ENCODE results near the gene RYR2. TPM values are rescaled to one million over a fixed set of nuclear protein-coding genes. Genes with fewer than 3 reads are reported as not detected.

RYR2 gene
- total and polyA plus RNA-seq, 9 of the 15 experiments (the other 6 are each of a cell fraction or from before 2014, with no cell fraction given): 0.03 to 0.42 (median 0.14) TPM

- POLR2A ChIA-PET: interaction anchor here (0.7 kb wide), 1 partner anchor 8 kb away, joined by 3 read pairs; no protein-coding TSS in a partner anchor
- DNase-seq (ENCODE audit: extremely low read depth in 1 of 4, low spot score in 3 of 4) (no peak), ATAC-seq (no peak), FAIRE-seq (no peak)
- H3K36me3 ChIP-seq (ENCODE audit: control insufficient read depth, insufficient read depth, low read length): no peaks in the 10 kb centered on the region
- no peak overlapping the region for H3K4me3 ChIP-seq
- CTCF ChIA-PET (ENCODE audit: low intra/inter-chr PET ratio): no interaction called here
- no peaks in the 10 kb centered on the region for H3K4me1 ChIP-seq (replicated peaks in 1 of 2; ENCODE audit: control insufficient read depth in 2 of 2, insufficient read depth in 2 of 2, low read length in 2 of 2)
- WGBS (ENCODE audit: insufficient coverage, low coverage, missing lambda C conversion rate): 1% methylated on average over 5 of the region's 5 CpGs
- H3K9ac ChIP-seq (ENCODE audit: insufficient read depth in 1 of 2, low read depth in 2 of 2, low read length in 2 of 2): no peak overlapping the region
- no peaks in the 10 kb centered on the region for H3K27me3 ChIP-seq (ENCODE audit: control insufficient read depth in 2 of 2, insufficient read depth in 2 of 2, low read length in 2 of 2)
- H3K9me1 ChIP-seq (ENCODE audit: control insufficient read depth, insufficient read depth, low read length): no peaks in the 10 kb centered on the region
- H3K27ac ChIP-seq (ENCODE audit: extremely low read depth, low read depth, low read length): no peak overlapping the region
- H3K4me2 ChIP-seq (ENCODE audit: insufficient read depth, low read length): no peak overlapping the region
- H3K9me3 ChIP-seq (replicated peaks; ENCODE audit: control insufficient read depth, insufficient read depth, low read depth, low read length): peaks cover 4% of the 10 kb centered on the region
- no peaks in the 10 kb centered on the region for H3K79me2 ChIP-seq (ENCODE audit: control insufficient read depth, insufficient read depth, low read length)
- in situ Hi-C loops (cut with MboI) (no loop called here), intact Hi-C loops (cut with micrococcal nuclease) (loop anchor here (5.0 kb wide), 1 partner anchor 542 kb away; no protein-coding TSS in a partner anchor)
- TF ChIP-seq, protein P1, sequence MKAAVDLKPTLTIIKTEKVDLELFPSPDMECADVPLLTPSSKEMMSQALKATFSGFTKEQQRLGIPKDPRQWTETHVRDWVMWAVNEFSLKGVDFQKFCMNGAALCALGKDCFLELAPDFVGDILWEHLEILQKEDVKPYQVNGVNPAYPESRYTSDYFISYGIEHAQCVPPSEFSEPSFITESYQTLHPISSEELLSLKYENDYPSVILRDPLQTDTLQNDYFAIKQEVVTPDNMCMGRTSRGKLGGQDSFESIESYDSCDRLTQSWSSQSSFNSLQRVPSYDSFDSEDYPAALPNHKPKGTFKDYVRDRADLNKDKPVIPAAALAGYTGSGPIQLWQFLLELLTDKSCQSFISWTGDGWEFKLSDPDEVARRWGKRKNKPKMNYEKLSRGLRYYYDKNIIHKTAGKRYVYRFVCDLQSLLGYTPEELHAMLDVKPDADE (conservative IDR thresholded peaks at IDR 0.05; ENCODE audit: control insufficient read depth, low read depth, low read length): no peak
- TF ChIP-seq ZNF785 (CRISPR knock-in tag; IDR thresholded peaks at IDR 0.05): no peak
- TF ChIP-seq CEBPG (CRISPR knock-in tag; IDR thresholded peaks at IDR 0.05): no peak
- no peak for TF ChIP-seq CEBPG (tag; conservative IDR thresholded peaks at IDR 0.05 in 1 of 2, IDR thresholded peaks at IDR 0.05 in 1 of 2)
- TF ChIP-seq FUS (optimal IDR thresholded peaks at IDR 0.05; ENCODE audit: low read depth, low read length): no peak
- TF ChIP-seq ZNF766 (CRISPR knock-in tag; conservative IDR thresholded peaks at IDR 0.05): no peak
- TF ChIP-seq ZNF282 (CRISPR knock-in tag; IDR thresholded peaks at IDR 0.05): no peak
- no peak for TF ChIP-seq HMG20B (CRISPR knock-in tag; IDR thresholded peaks at IDR 0.05)
- no peak for TF ChIP-seq ARID2 (IDR thresholded peaks at IDR 0.05)
- TF ChIP-seq POU5F1 (IDR thresholded peaks at IDR 0.05; ENCODE audit: borderline replicate concordance, low read depth, low read length, partially characterized antibody): no peak
- TF ChIP-seq STAT6 (CRISPR knock-in tag; IDR thresholded peaks at IDR 0.05): no peak
- TF ChIP-seq ZC3H8 (IDR thresholded peaks at IDR 0.05): no peak
- TF ChIP-seq MEF2D (tag; conservative IDR thresholded peaks at IDR 0.05; ENCODE audit: low read depth): no peak
- no peak for TF ChIP-seq NONO (IDR thresholded peaks at IDR 0.05; ENCODE audit: low read depth in 2 of 2, low read length in 1 of 2)
- no peak for TF ChIP-seq MAZ (CRISPR knock-in tag; conservative IDR thresholded peaks at IDR 0.05 in 1 of 2, IDR thresholded peaks at IDR 0.05 in 1 of 2)
- no TSS peak for BruUV-seq (replicated peaks)
- no peak overlapping the region for H2AFZ ChIP-seq (ENCODE audit: low read depth, low read length)
- no peaks in the 10 kb centered on the region for H4K20me1 ChIP-seq (replicated peaks; ENCODE audit: control insufficient read depth, insufficient read depth, low read length)
Observed at GRCh38 chr1:237700181-237700580, 658.2 kb downstream of the RYR2 start.
